ENCODE measurements around the gene OPN4. TPM values are rescaled to one million over a fixed set of nuclear protein-coding genes. Genes with fewer than 3 reads are reported as not detected.

Gene OPN4
- total RNA-seq, 2 donors from 2014 or later = not detected

- peaks cover 6% of the 10 kb centered on the region for H3K4me1 ChIP-seq
- H3K4me3 ChIP-seq = no peak overlapping the region
- H3K36me3 ChIP-seq (replicated peaks in 1 of 2; ENCODE audit: insufficient read depth in 1 of 2, low read depth in 2 of 2) = no peaks in the 10 kb centered on the region
- no peak overlapping the region for H3K27ac ChIP-seq
- intact Hi-C loops (cut with DNase I) = no loop called here
- 22 to 30% methylated on average over 2 of the region's 2 CpGs for WGBS, 2 donors
- DNase-seq = no peak
- no peak for TF ChIP-seq POLR2A (IDR thresholded peaks at IDR 0.05)
- no peak for TF ChIP-seq CTCF (IDR thresholded peaks at IDR 0.05)
- no peaks in the 10 kb centered on the region for H3K9me3 ChIP-seq
- no peaks in the 10 kb centered on the region for H3K27me3 ChIP-seq
- no peak for ATAC-seq
Measured at GRCh38 chr10:86630079-86630478, 24.3 kb upstream of the OPN4 start.

GRCh38 chr10:86632009-86632800 lies 22.1 kb upstream of the OPN4 start:
- no peaks in the 10 kb centered on the region for H3K36me3 ChIP-seq (replicated peaks in 1 of 2; ENCODE audit: insufficient read depth in 1 of 2, low read depth in 2 of 2)
- H3K9me3 ChIP-seq = no peaks in the 10 kb centered on the region
- ATAC-seq = peak; percentile 27
- no peaks in the 10 kb centered on the region for H3K27me3 ChIP-seq
- peak in 2 of 4 donors; percentile 35 to 72 for DNase-seq
- WGBS, 2 donors = 10 to 39% methylated on average over 7 to 49 of the region's 49 CpGs
- H3K4me1 ChIP-seq = peaks cover 6% of the 10 kb centered on the region
- intact Hi-C loops (cut with DNase I) = no loop called here
- no peak overlapping the region for H3K27ac ChIP-seq
- TF ChIP-seq POLR2A (IDR thresholded peaks at IDR 0.05) = no peak
- peak in 1 of 7 experiments; percentile 50 for TF ChIP-seq CTCF (IDR thresholded peaks at IDR 0.05)
- H3K4me3 ChIP-seq = no peak overlapping the region

GRCh38 chr10:86632951-86633350 lies 21.4 kb upstream of the OPN4 start:
- Histone ChIP-seq H3K9me3 (no peaks in the 10 kb centered on the region), H3K4me1 (peaks cover 12% of the 10 kb centered on the region), H3K4me3 (no peak overlapping the region), H3K27me3 (no peaks in the 10 kb centered on the region), H3K27ac (no peak overlapping the region), H3K36me3 (replicated peaks in 1 of 2; ENCODE audit: insufficient read depth in 1 of 2, low read depth in 2 of 2) (no peaks in the 10 kb centered on the region)
- 48 to 62% methylated on average over 5 of the region's 5 CpGs for WGBS, 2 donors
- DNase-seq (no peak), ATAC-seq (no peak)
- no peak for TF ChIP-seq CTCF (IDR thresholded peaks at IDR 0.05)
- TF ChIP-seq POLR2A (IDR thresholded peaks at IDR 0.05) = no peak
- intact Hi-C loops (cut with DNase I) = no loop called here

- WGBS, 2 donors = 68 to 71% methylated on average over 2 of the region's 2 CpGs
- Histone ChIP-seq H3K27me3 (no peaks in the 10 kb centered on the region), H3K4me3 (no peak overlapping the region), H3K9me3 (no peaks in the 10 kb centered on the region), H3K4me1 (peaks cover 12% of the 10 kb centered on the region), H3K36me3 (replicated peaks in 1 of 2; ENCODE audit: insufficient read depth in 1 of 2, low read depth in 2 of 2) (no peaks in the 10 kb centered on the region), H3K27ac (no peak overlapping the region)
- TF ChIP-seq CTCF (IDR thresholded peaks at IDR 0.05) (no peak), POLR2A (IDR thresholded peaks at IDR 0.05) (no peak)
- no peak for ATAC-seq
- DNase-seq = no peak
- intact Hi-C loops (cut with DNase I) = no loop called here
Measured at GRCh38 chr10:86635402-86635801, 18.9 kb upstream of the OPN4 start.

- 87 to 89% methylated on average over 2 of the region's 2 CpGs for WGBS, 2 donors
- Histone ChIP-seq H3K36me3 (replicated peaks in 1 of 2; ENCODE audit: insufficient read depth in 1 of 2, low read depth in 2 of 2) (no peaks in the 10 kb centered on the region), H3K9me3 (no peaks in the 10 kb centered on the region), H3K27me3 (no peaks in the 10 kb centered on the region), H3K27ac (no peak overlapping the region), H3K4me3 (no peak overlapping the region), H3K4me1 (peaks cover 12% of the 10 kb centered on the region)
- DNase-seq (no peak), ATAC-seq (no peak)
- no peak for TF ChIP-seq POLR2A (IDR thresholded peaks at IDR 0.05)
- TF ChIP-seq CTCF (IDR thresholded peaks at IDR 0.05) = no peak
- intact Hi-C loops (cut with DNase I) = no loop called here
Measured at GRCh38 chr10:86636311-86636710, 18.0 kb upstream of the OPN4 start.

Data from body of pancreas (tissue), 4 donors.